Stomach (tissue), 4 donors: ENCODE results near the gene ZNF333.
"Not testable (repeated sequence)": the region's sequence is repeated elsewhere in the genome, so short reads cannot be mapped to it uniquely, and the experiment has no call there.

Experiments used
- POLR2AphosphoS5 ChIP-seq, 3 donors: sonication (generic); formaldehyde crosslinking; IDR thresholded peaks; one replicate each; pipeline ENCODE4 v1.6.1; 2016; ENCODE audit warnings: antibody characterized with exemption in 3 of 3
- TF ChIP-seq, protein P1 (sequence below), 7 experiments: fragments of 450-650 bp in 4 of 7; fragments of 200-600 bp in 3 of 7; sonication (generic) in 3 of 7; IDR thresholded peaks; one replicate each; pipeline ENCODE4 v1.5.1; 2016 to 2019; ENCODE audit warnings: antibody characterized with exemption in 7 of 7, control low read depth in 2 of 7, mild to moderate bottlenecking in 1 of 7

- TF ChIP-seq, protein P1, sequence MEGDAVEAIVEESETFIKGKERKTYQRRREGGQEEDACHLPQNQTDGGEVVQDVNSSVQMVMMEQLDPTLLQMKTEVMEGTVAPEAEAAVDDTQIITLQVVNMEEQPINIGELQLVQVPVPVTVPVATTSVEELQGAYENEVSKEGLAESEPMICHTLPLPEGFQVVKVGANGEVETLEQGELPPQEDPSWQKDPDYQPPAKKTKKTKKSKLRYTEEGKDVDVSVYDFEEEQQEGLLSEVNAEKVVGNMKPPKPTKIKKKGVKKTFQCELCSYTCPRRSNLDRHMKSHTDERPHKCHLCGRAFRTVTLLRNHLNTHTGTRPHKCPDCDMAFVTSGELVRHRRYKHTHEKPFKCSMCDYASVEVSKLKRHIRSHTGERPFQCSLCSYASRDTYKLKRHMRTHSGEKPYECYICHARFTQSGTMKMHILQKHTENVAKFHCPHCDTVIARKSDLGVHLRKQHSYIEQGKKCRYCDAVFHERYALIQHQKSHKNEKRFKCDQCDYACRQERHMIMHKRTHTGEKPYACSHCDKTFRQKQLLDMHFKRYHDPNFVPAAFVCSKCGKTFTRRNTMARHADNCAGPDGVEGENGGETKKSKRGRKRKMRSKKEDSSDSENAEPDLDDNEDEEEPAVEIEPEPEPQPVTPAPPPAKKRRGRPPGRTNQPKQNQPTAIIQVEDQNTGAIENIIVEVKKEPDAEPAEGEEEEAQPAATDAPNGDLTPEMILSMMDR (IDR thresholded peaks at IDR 0.05) = not testable (repeated sequence)
- not testable (repeated sequence) for TF ChIP-seq POLR2AphosphoS5 (IDR thresholded peaks at IDR 0.05)
Measured at GRCh38 chr19:14778110-14778845, 88.4 kb downstream of the ZNF333 start, which contains the start of gene ADGRE2.
